ENCODE results near the gene ADAD1. TPM values are rescaled to one million over a fixed set of nuclear protein-coding genes. Genes with fewer than 3 reads are reported as not detected.

The ADAD1 gene
- polyA plus RNA-seq, 4 donors, result not detected

- 84 to 91% (median 86%) methylated on average over 1 of the region's 1 CpG for WGBS, 3 donors
- Histone ChIP-seq H3K27ac (ENCODE audit: low read depth in 1 of 3, low read length in 2 of 3) (no peak overlapping the region), H3K4me3 (ENCODE audit: low read depth in 1 of 3, low read length in 3 of 3) (no peak overlapping the region), H3K4me1 (ENCODE audit: control insufficient read depth in 3 of 3, insufficient read depth in 2 of 3, low read depth in 1 of 3, low read length in 2 of 3) (no peaks in the 10 kb centered on the region), H3K9me3 (ENCODE audit: control insufficient read depth in 2 of 2, insufficient read depth in 1 of 2, low read depth in 1 of 2, low read length in 1 of 2) (no peaks in the 10 kb centered on the region), H3K36me3 (ENCODE audit: control insufficient read depth in 3 of 3, insufficient read depth in 2 of 3, low read depth in 1 of 3, low read length in 3 of 3) (no peaks in the 10 kb centered on the region), H3K27me3 (ENCODE audit: control insufficient read depth in 3 of 3, insufficient read depth in 3 of 3, low read length in 3 of 3) (no peaks in the 10 kb centered on the region)
- no peak for FAIRE-seq
- no peak for DNase-seq
Observed at GRCh38 chr4:122469457-122469856, 90.6 kb downstream of the ADAD1 start.

GRCh38 chr4:122475233-122475632 is 96.4 kb downstream of the ADAD1 start:
- no peaks in the 10 kb centered on the region for H3K36me3 ChIP-seq (ENCODE audit: control insufficient read depth in 3 of 3, insufficient read depth in 2 of 3, low read depth in 1 of 3, low read length in 3 of 3)
- no peaks in the 10 kb centered on the region for H3K27me3 ChIP-seq (ENCODE audit: control insufficient read depth in 3 of 3, insufficient read depth in 3 of 3, low read length in 3 of 3)
- WGBS, 3 donors, result 84 to 88% (median 88%) methylated on average over 3 of the region's 3 CpGs
- H3K4me1 ChIP-seq (ENCODE audit: control insufficient read depth in 3 of 3, insufficient read depth in 2 of 3, low read depth in 1 of 3, low read length in 2 of 3), result no peaks in the 10 kb centered on the region
- H3K27ac ChIP-seq (ENCODE audit: low read depth in 1 of 3, low read length in 2 of 3), result no peak overlapping the region
- no peak for DNase-seq
- FAIRE-seq, result no peak
- H3K4me3 ChIP-seq (ENCODE audit: low read depth in 1 of 3, low read length in 3 of 3), result no peak overlapping the region
- no peaks in the 10 kb centered on the region for H3K9me3 ChIP-seq (ENCODE audit: control insufficient read depth in 2 of 2, insufficient read depth in 1 of 2, low read depth in 1 of 2, low read length in 1 of 2)

- no peak for DNase-seq
- no peaks in the 10 kb centered on the region for H3K4me1 ChIP-seq (ENCODE audit: control insufficient read depth in 3 of 3, insufficient read depth in 2 of 3, low read depth in 1 of 3, low read length in 2 of 3)
- FAIRE-seq, result no peak
- WGBS, 3 donors, result 52 to 66% (median 59%) methylated on average over 1 of the region's 1 CpG
- H3K4me3 ChIP-seq (ENCODE audit: low read depth in 1 of 3, low read length in 3 of 3), result no peak overlapping the region
- no peaks in the 10 kb centered on the region for H3K27me3 ChIP-seq (ENCODE audit: control insufficient read depth in 3 of 3, insufficient read depth in 3 of 3, low read length in 3 of 3)
- H3K9me3 ChIP-seq (ENCODE audit: control insufficient read depth in 2 of 2, insufficient read depth in 1 of 2, low read depth in 1 of 2, low read length in 1 of 2), result no peaks in the 10 kb centered on the region
- H3K27ac ChIP-seq (ENCODE audit: low read depth in 1 of 3, low read length in 2 of 3), result no peak overlapping the region
- no peaks in the 10 kb centered on the region for H3K36me3 ChIP-seq (ENCODE audit: control insufficient read depth in 3 of 3, insufficient read depth in 2 of 3, low read depth in 1 of 3, low read length in 3 of 3)
Observed at GRCh38 chr4:122476126-122476525, 97.3 kb downstream of the ADAD1 start.

- no peaks in the 10 kb centered on the region for H3K9me3 ChIP-seq (ENCODE audit: control insufficient read depth in 2 of 2, insufficient read depth in 1 of 2, low read depth in 1 of 2, low read length in 1 of 2)
- H3K27me3 ChIP-seq (ENCODE audit: control insufficient read depth in 3 of 3, insufficient read depth in 3 of 3, low read length in 3 of 3), result no peaks in the 10 kb centered on the region
- DNase-seq (no peak), FAIRE-seq (no peak)
- H3K27ac ChIP-seq (ENCODE audit: low read depth in 1 of 3, low read length in 2 of 3), result no peak overlapping the region
- no peak overlapping the region for H3K4me3 ChIP-seq (ENCODE audit: low read depth in 1 of 3, low read length in 3 of 3)
- H3K4me1 ChIP-seq (ENCODE audit: control insufficient read depth in 3 of 3, insufficient read depth in 2 of 3, low read depth in 1 of 3, low read length in 2 of 3), result no peaks in the 10 kb centered on the region
- no peaks in the 10 kb centered on the region for H3K36me3 ChIP-seq (ENCODE audit: control insufficient read depth in 3 of 3, insufficient read depth in 2 of 3, low read depth in 1 of 3, low read length in 3 of 3)
- WGBS, 3 donors, result 61 to 85% (median 64%) methylated on average over 1 of the region's 1 CpG
Observed at GRCh38 chr4:122476745-122477144, 97.9 kb downstream of the ADAD1 start.

Other genes starting within 250 kb of the ADAD1 start
- 10 to 100 TPM; 18.0 to 63.2 (median 23.0) TPM for gene BLTP1, start 226.7 kb upstream of the ADAD1 start, polyA plus RNA-seq
- under 1 TPM in 2 of 4 donors, not detected in 2; 0.21 to 0.62 TPM for gene IL2, start 77.7 kb downstream of the ADAD1 start, polyA plus RNA-seq
- not detected for gene IL21, start 242.1 kb downstream of the ADAD1 start, polyA plus RNA-seq